Keratinocyte (primary cell): ENCODE data around the gene SDR42E2.

Source experiments
- EZH2 ChIP-seq: IDR thresholded peaks from one replicate; pipeline ENCODE4 v1.6.1; 2012; ENCODE audit warnings: inconsistent platforms, mild to moderate bottlenecking, low read length, moderate library complexity
- TF ChIP-seq, protein P1 (sequence below), 3 experiments: IDR thresholded peaks in 1 of 3; conservative IDR thresholded peaks in 1 of 3; optimal IDR thresholded peaks in 1 of 3; 2 replicates in 2 of 3; 3 replicates in 1 of 3; pipeline versions ENCODE3 to v1.5.1; 2011; ENCODE audit warnings: low read length in 3 of 3, mild to moderate bottlenecking in 3 of 3, moderate library complexity in 2 of 3, control low read depth in 1 of 3, inconsistent platforms in 1 of 3; ENCODE audit not compliant: insufficient read depth in 2 of 3; ENCODE audit errors: extremely low read depth in 1 of 3

DNA sequence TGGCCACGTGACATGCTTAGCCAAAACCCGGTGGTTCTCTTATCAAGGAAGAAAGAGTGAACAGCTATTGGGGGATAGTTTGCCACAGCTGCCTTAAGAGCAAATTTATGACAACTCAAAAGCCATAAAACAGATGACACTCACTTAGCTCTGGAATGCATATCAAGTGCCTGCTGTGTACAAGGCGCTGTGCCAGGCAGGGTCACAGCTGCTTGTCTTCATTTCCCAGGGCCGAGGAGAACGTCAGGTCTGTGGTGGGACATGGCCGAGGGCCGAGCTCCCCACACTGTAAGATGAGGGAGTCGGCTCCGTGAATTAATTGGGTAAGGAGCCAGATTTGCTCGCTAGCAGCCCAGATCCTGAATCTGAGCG, 57.7 kb downstream of the SDR42E2 start:
- TF ChIP-seq, protein P1, sequence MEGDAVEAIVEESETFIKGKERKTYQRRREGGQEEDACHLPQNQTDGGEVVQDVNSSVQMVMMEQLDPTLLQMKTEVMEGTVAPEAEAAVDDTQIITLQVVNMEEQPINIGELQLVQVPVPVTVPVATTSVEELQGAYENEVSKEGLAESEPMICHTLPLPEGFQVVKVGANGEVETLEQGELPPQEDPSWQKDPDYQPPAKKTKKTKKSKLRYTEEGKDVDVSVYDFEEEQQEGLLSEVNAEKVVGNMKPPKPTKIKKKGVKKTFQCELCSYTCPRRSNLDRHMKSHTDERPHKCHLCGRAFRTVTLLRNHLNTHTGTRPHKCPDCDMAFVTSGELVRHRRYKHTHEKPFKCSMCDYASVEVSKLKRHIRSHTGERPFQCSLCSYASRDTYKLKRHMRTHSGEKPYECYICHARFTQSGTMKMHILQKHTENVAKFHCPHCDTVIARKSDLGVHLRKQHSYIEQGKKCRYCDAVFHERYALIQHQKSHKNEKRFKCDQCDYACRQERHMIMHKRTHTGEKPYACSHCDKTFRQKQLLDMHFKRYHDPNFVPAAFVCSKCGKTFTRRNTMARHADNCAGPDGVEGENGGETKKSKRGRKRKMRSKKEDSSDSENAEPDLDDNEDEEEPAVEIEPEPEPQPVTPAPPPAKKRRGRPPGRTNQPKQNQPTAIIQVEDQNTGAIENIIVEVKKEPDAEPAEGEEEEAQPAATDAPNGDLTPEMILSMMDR (optimal IDR thresholded peaks at IDR 0.05 in 1 of 3, IDR thresholded peaks at IDR 0.05 in 1 of 3, conservative IDR thresholded peaks at IDR 0.05 in 1 of 3; ENCODE audit: extremely low read depth in 1 of 3, insufficient read depth in 2 of 3, low read length in 3 of 3) = no peak
- no peak for TF ChIP-seq EZH2
